Measurements from ENCODE around the gene SPTBN4. TPM values are rescaled to one million over a fixed set of nuclear protein-coding genes. Genes with fewer than 3 reads are reported as not detected.
"Not testable (repeated sequence)": the region's sequence is repeated elsewhere in the genome, so short reads cannot be mapped to it uniquely, and the experiment has no call there.

SPTBN4 gene
- polyA plus RNA-seq, 1 donor: 3.4 TPM

DNA sequence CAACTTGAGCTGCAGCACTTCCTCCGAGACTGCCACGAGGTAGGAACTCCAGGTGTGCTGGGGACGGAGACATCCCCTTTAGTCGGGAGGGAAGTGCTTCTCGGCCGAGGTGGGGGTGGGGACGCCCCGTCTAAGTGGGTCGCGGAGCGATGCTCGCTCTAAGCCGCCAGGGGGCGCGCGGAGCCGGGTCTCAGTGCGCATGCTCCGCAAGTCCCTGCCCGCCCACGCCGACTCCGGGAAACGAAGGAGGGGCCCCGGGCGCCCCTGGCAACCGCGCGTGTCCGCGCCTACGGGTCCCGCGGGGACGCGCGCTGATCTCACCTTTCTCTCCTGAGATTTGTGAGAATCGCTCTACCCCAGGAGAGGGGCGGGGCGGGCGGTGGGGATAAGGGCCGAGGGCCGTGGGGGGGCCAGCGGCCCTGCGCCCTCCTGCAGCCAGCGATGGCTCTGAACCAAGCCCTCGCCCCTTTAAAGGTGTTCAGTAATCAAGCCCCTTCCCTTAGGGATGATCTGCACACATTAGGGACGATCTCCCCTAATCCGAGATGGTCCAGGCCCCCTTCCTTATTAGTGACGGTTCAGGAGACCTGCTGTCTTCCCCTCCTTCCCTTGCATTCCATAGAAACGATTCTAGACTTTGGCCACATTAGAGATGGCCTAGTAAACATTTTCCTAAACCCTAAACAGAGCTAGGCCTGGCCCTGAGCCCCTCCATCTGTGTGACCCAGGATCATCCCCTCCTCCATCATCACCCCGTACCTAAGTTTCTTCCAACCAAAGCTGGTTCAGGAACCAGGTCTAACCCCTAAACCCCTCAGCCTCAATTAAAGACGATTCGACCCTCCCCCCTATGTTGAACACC lies 62.5 kb downstream of the SPTBN4 start:
- peak; percentile 84 to 92 for DNase-seq
- H3K9me3 ChIP-seq (ENCODE audit: control insufficient read depth, low read depth, low read length): peaks cover 8% of the 10 kb centered on the region
- peaks cover 19% of the 10 kb centered on the region for H3K27me3 ChIP-seq (ENCODE audit: control insufficient read depth, insufficient read depth, low read length)
- H3K4me1 ChIP-seq (ENCODE audit: control insufficient read depth, insufficient read depth, low read length): peaks cover 13% of the 10 kb centered on the region
- WGBS (ENCODE audit: insufficient coverage, low lambda C conversion rate): no CpG with 5 or more reads among the region's 54 CpGs
- peak overlapping the region; percentile 38 for H3K4me3 ChIP-seq (ENCODE audit: low read length)
- no peak overlapping the region for H3K27ac ChIP-seq (ENCODE audit: low read length)
- H3K36me3 ChIP-seq (ENCODE audit: control insufficient read depth, insufficient read depth, low read length): no peaks in the 10 kb centered on the region

DNA sequence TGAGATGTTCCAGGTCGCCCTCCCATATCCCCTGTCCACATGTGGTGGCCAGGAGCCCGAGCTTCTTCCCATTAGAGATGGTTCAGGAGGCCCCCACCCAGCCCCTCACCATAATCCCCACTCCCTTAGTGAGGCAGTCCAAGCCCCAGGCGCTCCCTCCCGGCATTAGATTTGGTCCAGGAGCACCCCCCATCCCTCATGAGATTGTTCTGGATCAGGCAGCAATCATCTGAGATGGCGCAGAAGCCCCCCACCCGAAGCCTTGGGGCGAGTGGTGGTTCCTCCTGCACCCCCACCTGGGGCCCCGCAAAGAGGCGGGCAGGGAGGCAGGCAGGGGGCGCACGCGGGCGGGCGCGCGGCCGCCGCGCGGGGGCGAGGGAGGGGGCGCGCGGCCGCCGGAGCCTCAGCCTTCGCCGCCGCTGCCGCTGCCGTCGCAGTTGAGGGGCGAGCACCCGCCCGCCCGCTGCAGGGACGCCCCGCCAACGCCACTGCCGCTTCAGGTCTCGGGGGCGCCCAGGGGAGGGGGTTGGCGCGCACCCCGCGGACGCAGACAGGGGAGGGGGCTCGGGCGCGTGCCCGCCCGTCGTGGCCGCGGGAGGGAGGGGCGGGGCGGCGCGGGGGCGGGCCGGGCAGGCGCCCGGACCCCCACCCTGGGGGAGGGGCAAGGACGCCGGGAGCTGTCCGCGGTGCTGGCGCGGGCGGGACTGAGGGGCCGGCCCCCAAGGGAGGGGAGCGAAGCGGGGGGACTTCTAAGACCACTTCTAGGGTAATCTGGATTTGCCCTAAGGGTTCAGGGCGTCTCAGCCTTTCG lies 63.5 kb downstream of the SPTBN4 start:
- Histone ChIP-seq H3K27me3 (ENCODE audit: control insufficient read depth, insufficient read depth, low read length) (peaks cover 19% of the 10 kb centered on the region), H3K4me3 (ENCODE audit: low read length) (peak overlapping the region; percentile 8), H3K36me3 (ENCODE audit: control insufficient read depth, insufficient read depth, low read length) (no peaks in the 10 kb centered on the region), H3K9me3 (ENCODE audit: control insufficient read depth, low read depth, low read length) (peaks cover 8% of the 10 kb centered on the region), H3K27ac (ENCODE audit: low read length) (no peak overlapping the region), H3K4me1 (ENCODE audit: control insufficient read depth, insufficient read depth, low read length) (peaks cover 13% of the 10 kb centered on the region)
- no CpG with 5 or more reads among the region's 75 CpGs for WGBS (ENCODE audit: insufficient coverage, low lambda C conversion rate)
- DNase-seq: peak in 1 of 2 donors; percentile 30

DNA sequence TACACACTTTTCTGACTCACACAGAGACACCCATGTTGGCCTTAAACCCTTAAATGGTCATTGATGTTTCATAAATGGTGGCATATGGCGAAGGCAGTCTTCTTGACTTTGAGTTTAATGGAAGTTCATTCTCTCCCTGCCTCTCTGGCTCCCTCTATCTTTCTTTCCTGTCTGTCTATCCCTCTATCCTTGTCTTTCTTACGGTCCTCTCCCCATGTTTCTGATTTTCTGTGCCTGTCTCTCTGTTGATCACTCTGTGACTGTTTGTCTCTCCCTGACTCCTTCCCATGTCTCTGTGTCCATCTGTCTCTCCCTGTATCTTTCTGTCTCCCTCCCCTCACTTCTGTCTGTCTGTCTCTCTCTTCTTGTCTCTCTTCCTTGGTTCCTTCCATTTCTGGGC lies 66.7 kb downstream of the SPTBN4 start:
- DNase-seq: no peak
- Histone ChIP-seq H3K27ac (ENCODE audit: low read length) (no peak overlapping the region), H3K4me3 (ENCODE audit: low read length) (no peak overlapping the region), H3K27me3 (ENCODE audit: control insufficient read depth, insufficient read depth, low read length) (peaks cover 22% of the 10 kb centered on the region), H3K4me1 (ENCODE audit: control insufficient read depth, insufficient read depth, low read length) (peaks cover 13% of the 10 kb centered on the region), H3K9me3 (ENCODE audit: control insufficient read depth, low read depth, low read length) (peaks cover 8% of the 10 kb centered on the region), H3K36me3 (ENCODE audit: control insufficient read depth, insufficient read depth, low read length) (no peaks in the 10 kb centered on the region)
- 59% methylated on average over 2 of the region's 2 CpGs for WGBS (ENCODE audit: insufficient coverage, low lambda C conversion rate)

DNA sequence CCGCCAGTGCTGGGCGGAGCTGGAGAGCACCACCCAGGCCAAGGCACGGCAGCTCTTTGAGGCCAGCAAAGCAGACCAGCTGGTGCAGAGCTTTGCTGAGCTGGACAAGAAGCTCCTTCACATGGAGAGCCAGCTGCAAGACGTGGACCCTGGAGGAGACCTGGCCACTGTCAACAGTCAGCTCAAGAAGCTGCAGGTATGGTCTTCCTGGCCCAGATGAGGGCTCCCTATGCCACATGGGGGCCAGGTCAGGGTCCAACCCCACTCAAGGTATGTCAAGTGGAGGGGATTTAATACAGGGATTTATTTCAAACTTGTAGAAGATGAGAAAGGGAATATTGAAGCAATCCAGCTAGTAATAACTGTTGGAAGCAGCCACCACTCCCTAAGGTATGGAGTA lies 67.3 kb downstream of the SPTBN4 start:
- Histone ChIP-seq H3K36me3 (ENCODE audit: control insufficient read depth, insufficient read depth, low read length) (no peaks in the 10 kb centered on the region), H3K4me3 (ENCODE audit: low read length) (no peak overlapping the region), H3K27me3 (ENCODE audit: control insufficient read depth, insufficient read depth, low read length) (peaks cover 22% of the 10 kb centered on the region), H3K27ac (ENCODE audit: low read length) (no peak overlapping the region), H3K9me3 (ENCODE audit: control insufficient read depth, low read depth, low read length) (peaks cover 8% of the 10 kb centered on the region), H3K4me1 (ENCODE audit: control insufficient read depth, insufficient read depth, low read length) (peaks cover 13% of the 10 kb centered on the region)
- no CpG with 5 or more reads among the region's 4 CpGs for WGBS (ENCODE audit: insufficient coverage, low lambda C conversion rate)
- no peak for DNase-seq

DNA sequence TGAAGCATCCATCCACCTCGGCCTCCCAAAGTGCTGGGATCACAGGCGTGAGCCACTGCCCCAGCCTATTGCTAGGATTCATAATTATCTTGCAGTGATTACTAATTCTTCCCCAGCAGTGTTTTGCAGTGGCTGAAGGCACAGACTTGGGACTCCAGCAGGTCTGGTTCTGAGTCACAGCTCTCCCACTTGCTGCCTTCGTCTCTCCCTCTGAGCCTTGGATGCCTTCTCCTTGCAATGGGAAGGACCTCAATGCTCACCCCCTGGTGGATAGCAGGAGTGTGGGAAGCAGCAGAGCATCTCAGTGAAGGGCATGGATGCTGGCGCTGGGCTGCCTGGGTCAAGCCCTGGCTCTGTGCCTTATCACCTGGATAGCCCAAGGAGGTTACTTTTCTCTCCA lies 72.3 kb downstream of the SPTBN4 start:
- no peak for DNase-seq
- H3K27ac ChIP-seq (ENCODE audit: low read length): no peak overlapping the region
- H3K27me3 ChIP-seq (ENCODE audit: control insufficient read depth, insufficient read depth, low read length): peaks cover 2% of the 10 kb centered on the region
- no peaks in the 10 kb centered on the region for H3K4me1 ChIP-seq (ENCODE audit: control insufficient read depth, insufficient read depth, low read length)
- peaks cover 2% of the 10 kb centered on the region for H3K9me3 ChIP-seq (ENCODE audit: control insufficient read depth, low read depth, low read length)
- no CpG with 5 or more reads among the region's 4 CpGs for WGBS (ENCODE audit: insufficient coverage, low lambda C conversion rate)
- no peaks in the 10 kb centered on the region for H3K36me3 ChIP-seq (ENCODE audit: control insufficient read depth, insufficient read depth, low read length)
- H3K4me3 ChIP-seq (ENCODE audit: low read length): no peak overlapping the region

DNA sequence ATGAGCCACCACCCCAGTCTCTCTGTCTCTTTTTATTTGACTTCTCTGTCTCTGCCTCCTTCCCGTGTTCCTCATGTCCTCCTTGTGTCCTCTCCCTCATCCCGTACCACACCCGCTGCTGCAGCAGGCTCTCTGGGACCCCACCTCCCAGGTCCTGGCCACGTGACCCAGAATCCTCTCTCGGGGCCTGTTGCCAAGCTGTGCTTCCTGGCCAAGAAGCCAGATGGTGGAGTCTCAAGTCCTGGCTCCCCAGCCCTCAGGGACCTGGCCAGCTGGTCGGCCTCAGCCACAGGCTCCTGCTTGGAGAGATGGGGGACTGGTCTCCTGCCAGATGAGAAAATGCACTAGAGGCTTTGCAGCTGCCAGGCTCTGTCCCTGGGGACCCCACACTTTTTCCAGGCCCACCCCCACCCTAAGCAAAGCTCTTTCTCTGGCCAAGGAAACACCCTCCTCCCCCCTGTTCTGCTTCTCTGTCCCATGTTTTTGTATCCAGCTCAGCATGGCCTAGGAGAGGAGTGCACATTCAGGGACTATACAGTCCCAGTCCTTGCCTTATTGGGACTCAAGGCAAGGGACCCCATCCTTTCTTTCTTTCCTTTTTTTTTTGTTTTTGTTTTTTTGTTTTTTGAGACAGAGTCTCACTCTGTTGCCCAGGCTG lies 75.5 kb downstream of the SPTBN4 start:
- WGBS (ENCODE audit: insufficient coverage, low lambda C conversion rate): no CpG with 5 or more reads among the region's 6 CpGs
- peak; percentile 48 to 54 for DNase-seq
- Histone ChIP-seq H3K27ac (ENCODE audit: low read length) (no peak overlapping the region), H3K4me1 (ENCODE audit: control insufficient read depth, insufficient read depth, low read length) (no peaks in the 10 kb centered on the region), H3K36me3 (ENCODE audit: control insufficient read depth, insufficient read depth, low read length) (no peaks in the 10 kb centered on the region), H3K4me3 (ENCODE audit: low read length) (no peak overlapping the region), H3K27me3 (ENCODE audit: control insufficient read depth, insufficient read depth, low read length) (peaks cover 2% of the 10 kb centered on the region), H3K9me3 (ENCODE audit: control insufficient read depth, low read depth, low read length) (no peaks in the 10 kb centered on the region)

DNA sequence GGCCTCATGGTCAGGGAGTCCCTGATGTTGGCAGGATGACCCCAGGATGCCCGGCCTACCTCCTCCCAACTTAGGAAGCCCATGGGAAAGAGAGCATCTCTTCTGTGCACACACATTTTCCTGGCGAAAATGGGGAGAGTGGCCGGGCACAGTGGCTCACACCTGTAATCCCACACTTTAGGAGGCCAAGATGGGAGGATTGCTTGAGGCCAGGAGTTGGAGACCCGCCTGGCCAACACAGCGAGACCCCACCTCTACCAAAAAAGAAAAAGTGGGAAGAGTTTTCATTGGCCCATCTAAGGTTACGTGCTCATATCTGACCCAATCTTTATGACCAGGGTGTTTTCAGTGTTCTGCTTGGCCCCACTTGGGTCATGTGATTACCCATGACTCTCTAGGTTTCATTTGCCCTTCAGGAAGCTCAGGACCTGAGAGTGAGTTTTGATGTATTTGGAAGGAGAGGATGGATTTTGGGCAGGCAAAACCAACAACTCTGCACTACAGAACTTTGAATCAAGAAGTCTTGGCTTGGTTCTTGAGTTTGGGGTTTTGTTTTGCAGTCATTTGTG lies 76.3 kb downstream of the SPTBN4 start:
- no CpG with 5 or more reads among the region's 6 CpGs for WGBS (ENCODE audit: insufficient coverage, low lambda C conversion rate)
- no peak overlapping the region for H3K4me3 ChIP-seq (ENCODE audit: low read length)
- DNase-seq: no peak
- no peaks in the 10 kb centered on the region for H3K27me3 ChIP-seq (ENCODE audit: control insufficient read depth, insufficient read depth, low read length)
- no peaks in the 10 kb centered on the region for H3K36me3 ChIP-seq (ENCODE audit: control insufficient read depth, insufficient read depth, low read length)
- H3K27ac ChIP-seq (ENCODE audit: low read length): no peak overlapping the region
- no peaks in the 10 kb centered on the region for H3K9me3 ChIP-seq (ENCODE audit: control insufficient read depth, low read depth, low read length)
- H3K4me1 ChIP-seq (ENCODE audit: control insufficient read depth, insufficient read depth, low read length): no peaks in the 10 kb centered on the region

DNA sequence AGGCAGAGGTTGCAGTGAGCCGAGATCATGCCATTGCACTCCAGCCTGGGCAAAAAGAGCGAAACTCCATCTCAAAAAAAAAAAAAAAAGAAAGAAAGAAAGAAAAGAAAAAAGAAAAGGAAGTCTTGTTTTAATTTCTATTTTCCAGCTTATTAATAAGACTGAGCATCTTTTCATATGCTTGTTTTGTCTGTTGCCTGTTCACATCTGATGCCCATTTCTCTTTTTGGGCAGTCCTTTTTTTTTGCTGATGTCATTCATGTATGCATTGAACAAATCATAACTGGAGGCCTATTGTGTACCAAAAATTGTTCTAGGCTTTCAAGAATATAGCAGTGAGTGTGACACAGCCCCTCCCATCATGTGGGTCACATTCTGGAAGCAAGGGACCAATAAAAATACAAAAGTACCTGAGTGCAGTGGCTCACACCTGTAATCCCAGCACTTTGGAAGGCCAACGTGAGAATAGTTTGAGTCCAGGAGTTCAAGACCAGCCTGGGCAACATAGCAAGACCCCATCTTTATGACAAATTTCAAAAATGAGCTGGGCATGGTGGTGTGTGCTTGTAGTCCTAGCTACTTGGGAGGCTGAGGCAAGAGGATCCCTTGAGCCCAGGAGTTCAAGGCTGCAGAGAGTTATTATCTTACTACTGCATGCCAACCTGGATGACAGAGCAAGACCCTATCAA lies 79.5 kb downstream of the SPTBN4 start:
- WGBS (ENCODE audit: insufficient coverage, low lambda C conversion rate): 100% methylated on average over 2 of the region's 3 CpGs
- H3K27me3 ChIP-seq (ENCODE audit: control insufficient read depth, insufficient read depth, low read length); H3K4me1 ChIP-seq (ENCODE audit: control insufficient read depth, insufficient read depth, low read length); H3K27ac ChIP-seq (ENCODE audit: low read length); H3K9me3 ChIP-seq (ENCODE audit: control insufficient read depth, low read depth, low read length); DNase-seq; H3K4me3 ChIP-seq (ENCODE audit: low read length); H3K36me3 ChIP-seq (ENCODE audit: control insufficient read depth, insufficient read depth, low read length): not testable (repeated sequence)

DNA sequence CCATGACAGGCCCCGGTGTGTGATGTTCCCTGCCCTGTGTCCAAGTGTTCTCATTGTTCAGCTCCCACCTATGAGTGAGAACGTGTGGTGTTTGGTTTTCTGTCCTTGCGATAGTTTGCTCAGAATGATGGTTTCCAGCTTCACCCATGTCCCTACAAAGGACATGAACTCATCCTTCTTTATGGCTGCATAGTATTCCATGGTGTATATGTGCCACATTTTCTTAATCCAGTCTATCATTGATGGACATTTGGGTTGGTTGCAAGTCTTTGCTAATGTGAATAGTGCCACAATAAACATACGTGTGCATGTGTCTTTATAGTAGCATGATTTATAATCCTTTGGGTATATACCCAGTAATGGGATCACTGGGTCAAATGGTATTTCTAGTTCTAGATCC lies 80.4 kb downstream of the SPTBN4 start:
- not testable (repeated sequence) for DNase-seq; H3K4me1 ChIP-seq (ENCODE audit: control insufficient read depth, insufficient read depth, low read length); H3K36me3 ChIP-seq (ENCODE audit: control insufficient read depth, insufficient read depth, low read length); H3K27ac ChIP-seq (ENCODE audit: low read length); H3K4me3 ChIP-seq (ENCODE audit: low read length); H3K27me3 ChIP-seq (ENCODE audit: control insufficient read depth, insufficient read depth, low read length); H3K9me3 ChIP-seq (ENCODE audit: control insufficient read depth, low read depth, low read length)
- no CpG with 5 or more reads among the region's 4 CpGs for WGBS (ENCODE audit: insufficient coverage, low lambda C conversion rate)

All from large intestine (tissue), 3 donors.